Upper lobe of left lung (tissue), 4 donors: ENCODE measurements around the gene ARL14.

ENCODE experiments used
- POLR2A ChIP-seq, 4 donors: fragments of 450-650 bp; IDR thresholded peaks; one replicate each; pipeline ENCODE4 v1.5.1; 2016 to 2017; ENCODE audit warnings: antibody characterized with exemption in 4 of 4, mild to moderate bottlenecking in 2 of 4
- POLR2AphosphoS5 ChIP-seq, 2 donors: sonication (generic); formaldehyde crosslinking; IDR thresholded peaks; one replicate each; pipeline ENCODE4 v1.5.1; 2017; ENCODE audit warnings: antibody characterized with exemption in 2 of 2
- TF ChIP-seq, protein P1 (sequence below), 6 experiments: fragments of 450-650 bp in 4 of 6; fragments of 200-600 bp in 2 of 6; sonication (generic) in 2 of 6; IDR thresholded peaks; one replicate each; pipeline ENCODE4 v1.5.1; 2016 to 2019; ENCODE audit warnings: antibody characterized with exemption in 6 of 6

DNA sequence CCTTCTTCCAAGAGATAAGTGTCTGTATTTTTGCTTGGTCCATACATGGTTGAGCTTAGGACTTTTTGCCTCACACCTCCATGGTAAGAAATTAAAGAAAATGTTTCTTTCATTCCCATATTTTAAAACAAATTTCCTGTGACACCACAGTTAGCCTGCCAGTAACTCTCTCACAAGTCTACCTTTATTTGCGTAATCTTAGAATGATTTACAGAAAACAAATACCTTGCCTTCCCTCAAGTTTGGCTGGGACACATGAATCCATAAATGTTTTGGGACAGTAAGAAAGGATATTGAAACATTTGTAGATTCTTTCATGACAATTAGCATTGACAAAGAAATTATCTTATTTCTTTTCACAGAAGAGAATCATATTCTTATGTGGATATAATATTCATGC, 3.8 kb upstream of the ARL14 start:
- TF ChIP-seq, protein P1, sequence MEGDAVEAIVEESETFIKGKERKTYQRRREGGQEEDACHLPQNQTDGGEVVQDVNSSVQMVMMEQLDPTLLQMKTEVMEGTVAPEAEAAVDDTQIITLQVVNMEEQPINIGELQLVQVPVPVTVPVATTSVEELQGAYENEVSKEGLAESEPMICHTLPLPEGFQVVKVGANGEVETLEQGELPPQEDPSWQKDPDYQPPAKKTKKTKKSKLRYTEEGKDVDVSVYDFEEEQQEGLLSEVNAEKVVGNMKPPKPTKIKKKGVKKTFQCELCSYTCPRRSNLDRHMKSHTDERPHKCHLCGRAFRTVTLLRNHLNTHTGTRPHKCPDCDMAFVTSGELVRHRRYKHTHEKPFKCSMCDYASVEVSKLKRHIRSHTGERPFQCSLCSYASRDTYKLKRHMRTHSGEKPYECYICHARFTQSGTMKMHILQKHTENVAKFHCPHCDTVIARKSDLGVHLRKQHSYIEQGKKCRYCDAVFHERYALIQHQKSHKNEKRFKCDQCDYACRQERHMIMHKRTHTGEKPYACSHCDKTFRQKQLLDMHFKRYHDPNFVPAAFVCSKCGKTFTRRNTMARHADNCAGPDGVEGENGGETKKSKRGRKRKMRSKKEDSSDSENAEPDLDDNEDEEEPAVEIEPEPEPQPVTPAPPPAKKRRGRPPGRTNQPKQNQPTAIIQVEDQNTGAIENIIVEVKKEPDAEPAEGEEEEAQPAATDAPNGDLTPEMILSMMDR (IDR thresholded peaks at IDR 0.05) = no peak
- TF ChIP-seq POLR2A (IDR thresholded peaks at IDR 0.05) = no peak
- no peak for TF ChIP-seq POLR2AphosphoS5 (IDR thresholded peaks at IDR 0.05)
